Fibroblast of villous mesenchyme (primary cell): Measurements from ENCODE around the gene PSMG1. TPM values are rescaled to one million over a fixed set of nuclear protein-coding genes. Genes with fewer than 3 reads are reported as not detected.
A peak's percentile ranks its signal among the peaks of the same experiment; 100 is the strongest.

ENCODE experiments used
- DNase-seq: peaks from one replicate; pipeline ENCODE4 v3.0.0-alpha.2; 2010; ENCODE audit warnings: low read depth
- H3K4me3 ChIP-seq: 2 replicates; pipeline ENCODE4 v1.5.1; 2011; ENCODE audit warnings: low read depth, mild to moderate bottlenecking, low read length
- total RNA-seq: library from RNA; depleted of rRNA; stranded (reverse); fragments of >200 nt; gene quantifications from 2 replicates; pipeline ENCODE4 v1.2.3, GENCODE V29; 2012
- TF ChIP-seq, protein P1 (sequence below): IDR thresholded peaks from 2 replicates; pipeline ENCODE4 v1.5.1; 2012; ENCODE audit warnings: low read depth, mild to moderate bottlenecking, low read length; ENCODE audit not compliant: insufficient read depth

Gene PSMG1
- total RNA-seq, 1 donor = 70.0 TPM

DNA sequence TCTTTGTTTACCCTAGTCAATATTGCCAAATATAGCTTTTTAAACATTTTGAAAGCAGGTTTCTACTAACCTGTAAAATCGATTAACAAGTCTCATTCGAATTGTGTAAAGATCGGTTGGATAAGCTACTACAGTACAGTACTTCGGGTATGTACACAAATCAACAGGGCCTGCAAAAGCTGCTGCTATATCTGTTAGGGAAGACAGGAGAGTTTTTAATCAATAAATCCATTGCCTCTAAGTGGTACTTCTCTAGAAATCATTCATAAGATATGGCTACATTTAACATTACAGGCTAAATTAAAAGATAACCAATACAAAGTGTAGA, 34.8 kb upstream of the PSMG1 start:
- TF ChIP-seq, protein P1, sequence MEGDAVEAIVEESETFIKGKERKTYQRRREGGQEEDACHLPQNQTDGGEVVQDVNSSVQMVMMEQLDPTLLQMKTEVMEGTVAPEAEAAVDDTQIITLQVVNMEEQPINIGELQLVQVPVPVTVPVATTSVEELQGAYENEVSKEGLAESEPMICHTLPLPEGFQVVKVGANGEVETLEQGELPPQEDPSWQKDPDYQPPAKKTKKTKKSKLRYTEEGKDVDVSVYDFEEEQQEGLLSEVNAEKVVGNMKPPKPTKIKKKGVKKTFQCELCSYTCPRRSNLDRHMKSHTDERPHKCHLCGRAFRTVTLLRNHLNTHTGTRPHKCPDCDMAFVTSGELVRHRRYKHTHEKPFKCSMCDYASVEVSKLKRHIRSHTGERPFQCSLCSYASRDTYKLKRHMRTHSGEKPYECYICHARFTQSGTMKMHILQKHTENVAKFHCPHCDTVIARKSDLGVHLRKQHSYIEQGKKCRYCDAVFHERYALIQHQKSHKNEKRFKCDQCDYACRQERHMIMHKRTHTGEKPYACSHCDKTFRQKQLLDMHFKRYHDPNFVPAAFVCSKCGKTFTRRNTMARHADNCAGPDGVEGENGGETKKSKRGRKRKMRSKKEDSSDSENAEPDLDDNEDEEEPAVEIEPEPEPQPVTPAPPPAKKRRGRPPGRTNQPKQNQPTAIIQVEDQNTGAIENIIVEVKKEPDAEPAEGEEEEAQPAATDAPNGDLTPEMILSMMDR = no peak
- DNase-seq = no peak
- no peak overlapping the region for H3K4me3 ChIP-seq

DNA sequence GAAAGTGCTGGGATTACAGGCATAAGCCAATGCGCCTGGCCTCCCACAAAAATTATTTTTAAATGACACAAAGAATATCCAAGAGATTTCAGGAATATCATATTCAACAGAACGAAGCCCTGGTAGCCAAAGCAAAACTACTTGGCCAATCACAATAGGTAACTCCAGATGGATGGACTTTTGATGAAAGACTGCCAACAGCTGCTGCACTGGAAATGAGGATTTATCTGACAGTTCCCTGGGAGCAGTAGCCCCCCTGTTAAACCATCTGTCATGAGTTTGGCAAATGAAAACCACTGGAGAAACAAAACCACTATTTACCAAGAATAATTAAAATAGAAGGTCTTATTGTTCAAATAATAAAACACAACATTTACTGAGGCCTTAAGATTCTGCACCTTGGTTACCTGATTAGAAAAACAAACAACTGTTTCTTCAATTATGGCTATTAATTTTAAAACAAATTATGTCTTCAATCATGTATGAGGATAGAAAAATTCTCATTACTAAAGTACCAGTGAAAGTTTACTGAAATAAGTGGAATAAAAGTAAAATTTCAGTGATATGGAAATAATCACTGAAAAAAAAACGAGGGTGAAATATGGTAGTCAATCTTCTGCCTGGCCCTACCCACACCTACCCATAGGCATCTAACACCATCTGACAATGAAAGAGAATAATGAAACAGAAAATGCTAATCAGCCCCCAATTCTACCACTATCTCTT, 34.3 kb upstream of the PSMG1 start:
- no peak overlapping the region for H3K4me3 ChIP-seq
- no peak for DNase-seq
- TF ChIP-seq, protein P1 = no peak

DNA sequence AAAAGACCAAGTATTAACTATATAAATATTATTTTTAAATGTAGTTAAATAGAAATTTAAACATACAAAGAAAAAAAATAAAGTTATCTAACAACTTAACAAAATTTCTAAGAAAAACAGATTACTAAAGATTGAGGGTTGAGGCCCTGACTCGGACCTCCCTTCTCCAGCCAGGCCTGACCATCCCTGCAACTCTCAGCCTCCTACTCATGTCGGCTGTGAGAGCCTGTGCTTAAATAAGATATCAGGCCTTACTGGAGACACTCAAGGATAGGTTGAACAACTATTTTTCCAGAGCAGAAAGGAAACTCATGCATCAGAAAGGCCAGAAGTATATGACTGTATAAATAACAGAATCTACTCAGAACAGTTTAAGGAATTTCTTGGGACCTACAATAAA, 33.0 kb upstream of the PSMG1 start:
- no peak overlapping the region for H3K4me3 ChIP-seq
- TF ChIP-seq, protein P1 = no peak
- no peak for DNase-seq

GRCh38 chr21:39215078-39215477, 31.8 kb upstream of the PSMG1 start:
- no peak for DNase-seq
- no peak overlapping the region for H3K4me3 ChIP-seq
- TF ChIP-seq, protein P1 = no peak

DNA sequence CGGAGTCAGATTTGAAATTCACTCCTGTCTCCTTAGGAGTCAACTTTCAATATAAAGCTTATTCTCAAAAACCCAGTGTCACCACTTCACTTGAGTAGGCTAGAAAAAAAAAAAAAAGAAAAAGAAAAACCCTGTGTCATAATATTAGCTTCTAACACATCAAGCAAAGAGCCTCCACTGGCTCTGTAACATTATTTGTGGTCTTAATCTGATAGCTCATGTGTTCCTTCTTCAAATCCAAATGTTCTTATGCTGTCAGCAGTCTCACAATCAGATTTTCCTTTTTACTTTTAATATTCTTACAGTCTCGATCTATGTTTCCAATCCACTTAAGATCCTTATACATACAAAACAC, 26.1 kb upstream of the PSMG1 start:
- no peak overlapping the region for H3K4me3 ChIP-seq
- TF ChIP-seq, protein P1 = no peak
- no peak for DNase-seq

- TF ChIP-seq, protein P1 = no peak
- peak; percentile 35 for DNase-seq
- no peak overlapping the region for H3K4me3 ChIP-seq
Observed at GRCh38 chr21:39208624-39209333, 25.5 kb upstream of the PSMG1 start.
